NCI-H187 (cell line): ENCODE data around the gene VPS26B.
"Not testable (repeated sequence)": the region's sequence is repeated elsewhere in the genome, so short reads cannot be mapped to it uniquely, and the experiment has no call there.

Experiments
- DNase-seq, 2 experiments: peaks; one replicate each; lab custom pipeline; 2025; lab: John Stamatoyannopoulos, UW

The VPS26B gene

GRCh38 chr11:134258577-134258976 lies 34.1 kb downstream of the VPS26B start:
- DNase-seq = no peak

- no peak for DNase-seq
Measured at GRCh38 chr11:134260503-134260902, 36.0 kb downstream of the VPS26B start.

- no peak for DNase-seq
Measured at GRCh38 chr11:134260983-134261382, 36.5 kb downstream of the VPS26B start.

- no peak for DNase-seq
Measured at GRCh38 chr11:134261626-134262488, 37.4 kb downstream of the VPS26B start.

GRCh38 chr11:134264966-134265764 lies 40.7 kb downstream of the VPS26B start:
- no peak for DNase-seq

- no peak for DNase-seq
Measured at GRCh38 chr11:134266440-134266839, 42.0 kb downstream of the VPS26B start.

- DNase-seq = no peak
Measured at GRCh38 chr11:134266841-134267251, 42.4 kb downstream of the VPS26B start.

GRCh38 chr11:134267461-134267860 lies 43.0 kb downstream of the VPS26B start:
- DNase-seq = no peak

- no peak for DNase-seq
Measured at GRCh38 chr11:134267966-134268365, 43.5 kb downstream of the VPS26B start.

GRCh38 chr11:134270250-134270714 lies 45.8 kb downstream of the VPS26B start:
- DNase-seq = peak in 1 of 2 experiments; percentile 21

- no peak for DNase-seq
Measured at GRCh38 chr11:134271978-134272377, 47.5 kb downstream of the VPS26B start.

- DNase-seq = peak; percentile 61 to 68
Measured at GRCh38 chr11:134272381-134273316, 48.2 kb downstream of the VPS26B start.

- DNase-seq = no peak
Measured at GRCh38 chr11:134273317-134273712, 48.8 kb downstream of the VPS26B start.

- no peak for DNase-seq
Measured at GRCh38 chr11:134275188-134275533, 50.7 kb downstream of the VPS26B start.

GRCh38 chr11:134275534-134276395 lies 51.3 kb downstream of the VPS26B start, which contains the start of gene GLB1L3:
GLB1L3 (plus strand) TSS chr11:134276379; CDS start chr11:134276741, 362 bp downstream.
- peak; percentile 28 to 33 for DNase-seq

GRCh38 chr11:134276396-134277182 lies 52.1 kb downstream of the VPS26B start:
- no peak for DNase-seq

GRCh38 chr11:134277183-134278001 lies 52.9 kb downstream of the VPS26B start:
- no peak for DNase-seq

GRCh38 chr11:134278356-134278755 lies 53.9 kb downstream of the VPS26B start:
- DNase-seq = no peak

GRCh38 chr11:134281635-134282034 lies 57.2 kb downstream of the VPS26B start:
- not testable (repeated sequence) for DNase-seq
